GM12873 (cell line): ENCODE results near the gene APBA2.

Experiments
- CTCF ChIP-seq: IDR thresholded peaks from 2 replicates; pipeline ENCODE4 v1.5.1; 2012; ENCODE audit warnings: low read depth, mild to moderate bottlenecking, moderate library complexity, low read length, control low read depth; ENCODE audit not compliant: insufficient read depth; ENCODE audit errors: missing control alignments

APBA2 gene

GRCh38 chr15:28888900-28889299 is 3.1 kb downstream of the APBA2 start:
- no peak for TF ChIP-seq CTCF

- TF ChIP-seq CTCF: no peak
Measured at GRCh38 chr15:28889346-28889745, 3.6 kb downstream of the APBA2 start.

GRCh38 chr15:28890711-28891495 is 5.1 kb downstream of the APBA2 start:
- TF ChIP-seq CTCF: no peak

- TF ChIP-seq CTCF: no peak
Measured at GRCh38 chr15:28891588-28891987, 5.8 kb downstream of the APBA2 start.

GRCh38 chr15:28892789-28893610 is 7.2 kb downstream of the APBA2 start:
- TF ChIP-seq CTCF: no peak

- TF ChIP-seq CTCF: no peak
Measured at GRCh38 chr15:28894631-28895030, 8.9 kb downstream of the APBA2 start.

GRCh38 chr15:28895146-28895545 is 9.4 kb downstream of the APBA2 start:
- no peak for TF ChIP-seq CTCF
